GM19463 (cell line): ENCODE measurements around the gene PIGR.

Experiments
- ATAC-seq: cut with Tn5 transposase; IDR thresholded peaks from one replicate; pipeline ENCODE4 v1.9.1; 2021; ENCODE audit warnings: mild to moderate bottlenecking, moderate library complexity; ENCODE audit not compliant: unreplicated experiment

The PIGR gene

GRCh38 chr1:206912445-206913095 lies 33.7 kb downstream of the PIGR start:
- ATAC-seq = peak; percentile 56

- no peak for ATAC-seq
These were observed 35.1 kb downstream of the PIGR start for GRCh38 chr1:206911064-206911663.

- ATAC-seq = no peak
These were observed 36.4 kb downstream of the PIGR start for GRCh38 chr1:206909883-206910318.

GRCh38 chr1:206909161-206909882 lies 36.9 kb downstream of the PIGR start:
- ATAC-seq = no peak

- ATAC-seq = no peak
These were observed 38.2 kb downstream of the PIGR start for GRCh38 chr1:206908038-206908437.

GRCh38 chr1:206907304-206907991 lies 38.8 kb downstream of the PIGR start:
- ATAC-seq = no peak

GRCh38 chr1:206905295-206906164 lies 40.7 kb downstream of the PIGR start:
- peak; percentile 88 for ATAC-seq

GRCh38 chr1:206904423-206905142 lies 41.7 kb downstream of the PIGR start:
- no peak for ATAC-seq

GRCh38 chr1:206903687-206904086 lies 42.6 kb downstream of the PIGR start:
- no peak for ATAC-seq

GRCh38 chr1:206902702-206903101 lies 43.6 kb downstream of the PIGR start:
- ATAC-seq = no peak

- ATAC-seq = no peak
These were observed 44.3 kb downstream of the PIGR start for GRCh38 chr1:206901944-206902343.

GRCh38 chr1:206900149-206900548 lies 46.1 kb downstream of the PIGR start:
- no peak for ATAC-seq

GRCh38 chr1:206899717-206900116 lies 46.5 kb downstream of the PIGR start:
- no peak for ATAC-seq

- ATAC-seq = no peak
These were observed 47.3 kb downstream of the PIGR start for GRCh38 chr1:206898915-206899431.

GRCh38 chr1:206898089-206898914 lies 48.0 kb downstream of the PIGR start:
- ATAC-seq = no peak

GRCh38 chr1:206897175-206897574 lies 49.1 kb downstream of the PIGR start, which contains the start of gene IL24:
TSS of gene IL24 (plus strand) at chr1:206897443. CDS start at chr1:206897833, 390 bp downstream.
- no peak for ATAC-seq

- no peak for ATAC-seq
These were observed 50.0 kb downstream of the PIGR start for GRCh38 chr1:206896261-206896660.

- no peak for ATAC-seq
These were observed 50.4 kb downstream of the PIGR start for GRCh38 chr1:206895837-206896242.

- ATAC-seq = no peak
These were observed 50.9 kb downstream of the PIGR start for GRCh38 chr1:206895325-206895724.
